GM04503 (cell line): ENCODE data around the gene CNKSR3.

Experiments used
- DNase-seq: peaks from one replicate; pipeline ENCODE4 v3.0.0-alpha.2; 2012; ENCODE audit warnings: low read depth

The CNKSR3 gene

GRCh38 chr6:154502553-154502952 lies 7.9 kb downstream of the CNKSR3 start:
- no peak for DNase-seq

- no peak for DNase-seq
Measured at GRCh38 chr6:154501578-154501868, 9.0 kb downstream of the CNKSR3 start.

GRCh38 chr6:154500769-154501577 lies 9.5 kb downstream of the CNKSR3 start:
- DNase-seq, result no peak

GRCh38 chr6:154499855-154500589 lies 10.5 kb downstream of the CNKSR3 start:
- no peak for DNase-seq

GRCh38 chr6:154498340-154498934 lies 12.0 kb downstream of the CNKSR3 start:
- DNase-seq, result no peak

- DNase-seq, result no peak
Measured at GRCh38 chr6:154496793-154497517, 13.5 kb downstream of the CNKSR3 start.

- no peak for DNase-seq
Measured at GRCh38 chr6:154496186-154496585, 14.3 kb downstream of the CNKSR3 start.

GRCh38 chr6:154494592-154495311 lies 15.7 kb downstream of the CNKSR3 start:
- DNase-seq, result no peak

- DNase-seq, result no peak
Measured at GRCh38 chr6:154491567-154492470, 18.7 kb downstream of the CNKSR3 start.

- DNase-seq, result no peak
Measured at GRCh38 chr6:154489822-154490221, 20.7 kb downstream of the CNKSR3 start.

GRCh38 chr6:154488802-154489437 lies 21.6 kb downstream of the CNKSR3 start:
- DNase-seq, result no peak

- DNase-seq, result no peak
Measured at GRCh38 chr6:154488248-154488593, 22.3 kb downstream of the CNKSR3 start.

- no peak for DNase-seq
Measured at GRCh38 chr6:154487367-154488247, 22.9 kb downstream of the CNKSR3 start.

GRCh38 chr6:154485815-154486214 lies 24.7 kb downstream of the CNKSR3 start:
- no peak for DNase-seq

- no peak for DNase-seq
Measured at GRCh38 chr6:154484942-154485341, 25.5 kb downstream of the CNKSR3 start.

GRCh38 chr6:154482858-154483257 lies 27.6 kb downstream of the CNKSR3 start:
- no peak for DNase-seq

GRCh38 chr6:154481521-154482013 lies 28.9 kb downstream of the CNKSR3 start:
- DNase-seq, result no peak

- no peak for DNase-seq
Measured at GRCh38 chr6:154479771-154480639, 30.5 kb downstream of the CNKSR3 start.
